ENCODE data around the gene FBXO42. TPM values are rescaled to one million over a fixed set of nuclear protein-coding genes. Genes with fewer than 3 reads are reported as not detected.
A peak's percentile ranks its signal among the peaks of the same experiment; 100 is the strongest.

The FBXO42 gene
- polyA plus RNA-seq, 3 donors = 11.6 to 18.4 (median 16.9) TPM

DNA sequence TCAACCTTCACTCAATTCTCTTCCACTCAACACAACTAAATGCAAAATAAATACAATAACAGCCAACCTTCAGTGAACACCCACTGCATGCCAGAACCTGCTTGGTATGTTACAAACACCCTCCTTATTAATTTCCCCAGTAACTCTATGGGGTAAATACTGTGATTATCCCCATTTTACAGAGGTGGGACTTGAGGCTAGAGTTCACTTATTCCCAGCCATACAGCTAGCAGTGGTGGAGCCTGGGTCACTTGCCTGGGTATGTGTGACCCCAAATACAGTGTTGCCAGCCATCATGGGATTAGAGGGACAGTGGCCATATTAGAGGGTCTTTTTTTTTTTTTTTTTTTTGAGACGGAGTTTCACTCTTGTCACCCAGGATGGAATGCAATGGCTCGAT is 116.9 kb downstream of the FBXO42 start:
- peaks cover 2 to 3% of the 10 kb centered on the region in 2 donors for H3K36me3 Mint-ChIP-seq
- Histone ChIP-seq H3K79me2 (ENCODE audit: insufficient read depth, low read length) (no peaks in the 10 kb centered on the region), H3K4me2 (replicated peaks; ENCODE audit: extremely low read depth, low read length, poor library complexity, severe bottlenecking) (no peak overlapping the region), H3K9ac (ENCODE audit: insufficient read depth, low read length, poor library complexity, severe bottlenecking) (no peak overlapping the region), H3K36me3 (replicated peaks in 1 of 2; ENCODE audit: control insufficient read depth in 1 of 2, insufficient read depth in 2 of 2, low read length in 2 of 2) (no peaks in the 10 kb centered on the region), H3K9me3 (replicated peaks in 1 of 2; ENCODE audit: control insufficient read depth in 1 of 2, insufficient read depth in 1 of 2, low read length in 2 of 2) (no peaks in the 10 kb centered on the region), H2AFZ (ENCODE audit: insufficient read depth, low read depth, low read length, poor library complexity, severe bottlenecking) (no peak overlapping the region), H3K4me1 (ENCODE audit: control insufficient read depth in 1 of 2, insufficient read depth in 2 of 2, low read length in 2 of 2) (peaks cover 16 to 17% of the 10 kb centered on the region in 2 donors), H3K27ac (ENCODE audit: low read depth in 1 of 2, low read length in 2 of 2) (no peak overlapping the region), H3K4me3 (replicated peaks in 1 of 3; ENCODE audit: low read depth in 2 of 3, low read length in 3 of 3) (no peak overlapping the region), H4K20me1 (ENCODE audit: insufficient read depth, low read length) (no peaks in the 10 kb centered on the region), H3K27me3 (ENCODE audit: control insufficient read depth in 2 of 2, insufficient read depth in 2 of 2, low read length in 2 of 2) (no peaks in the 10 kb centered on the region)
- no peaks in the 10 kb centered on the region for H3K27me3 Mint-ChIP-seq (ENCODE audit: low read depth in 3 of 3)
- no peak overlapping the region for H3K4me3 Mint-ChIP-seq
- TF ChIP-seq, protein P1, sequence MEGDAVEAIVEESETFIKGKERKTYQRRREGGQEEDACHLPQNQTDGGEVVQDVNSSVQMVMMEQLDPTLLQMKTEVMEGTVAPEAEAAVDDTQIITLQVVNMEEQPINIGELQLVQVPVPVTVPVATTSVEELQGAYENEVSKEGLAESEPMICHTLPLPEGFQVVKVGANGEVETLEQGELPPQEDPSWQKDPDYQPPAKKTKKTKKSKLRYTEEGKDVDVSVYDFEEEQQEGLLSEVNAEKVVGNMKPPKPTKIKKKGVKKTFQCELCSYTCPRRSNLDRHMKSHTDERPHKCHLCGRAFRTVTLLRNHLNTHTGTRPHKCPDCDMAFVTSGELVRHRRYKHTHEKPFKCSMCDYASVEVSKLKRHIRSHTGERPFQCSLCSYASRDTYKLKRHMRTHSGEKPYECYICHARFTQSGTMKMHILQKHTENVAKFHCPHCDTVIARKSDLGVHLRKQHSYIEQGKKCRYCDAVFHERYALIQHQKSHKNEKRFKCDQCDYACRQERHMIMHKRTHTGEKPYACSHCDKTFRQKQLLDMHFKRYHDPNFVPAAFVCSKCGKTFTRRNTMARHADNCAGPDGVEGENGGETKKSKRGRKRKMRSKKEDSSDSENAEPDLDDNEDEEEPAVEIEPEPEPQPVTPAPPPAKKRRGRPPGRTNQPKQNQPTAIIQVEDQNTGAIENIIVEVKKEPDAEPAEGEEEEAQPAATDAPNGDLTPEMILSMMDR (IDR thresholded peaks at IDR 0.05) = no peak
- intact Hi-C loops (cut with micrococcal nuclease) = no loop called here
- no peak for DNase-seq
- H3K27ac Mint-ChIP-seq = no peak overlapping the region
- peaks cover 0 to 3% (median 0%) of the 10 kb centered on the region in 7 donors for H3K9me3 Mint-ChIP-seq
- H3K4me1 Mint-ChIP-seq = peaks cover 18% of the 10 kb centered on the region
- WGBS (ENCODE audit: insufficient coverage) = no CpG with 5 or more reads among the region's 2 CpGs

DNA sequence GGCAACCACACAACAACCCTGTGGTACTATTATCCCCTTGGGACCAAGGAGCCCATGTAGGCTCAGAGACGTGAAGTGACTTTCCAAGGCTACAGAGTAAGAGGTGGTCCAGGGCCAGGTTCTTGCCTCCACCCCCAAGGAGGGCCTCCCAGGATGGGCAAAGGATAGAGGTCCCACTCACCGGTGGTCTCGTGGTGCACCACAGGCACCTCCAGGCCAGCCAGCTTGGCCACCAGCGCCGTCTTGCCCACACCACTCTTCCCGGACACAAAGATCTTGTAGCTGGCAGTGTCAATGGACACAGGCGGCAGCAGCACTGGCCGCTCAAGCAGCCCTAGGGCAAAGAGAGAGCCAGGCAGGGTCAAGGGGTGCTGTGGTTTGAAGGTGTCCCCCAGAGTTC is 118.8 kb downstream of the FBXO42 start:
- Histone ChIP-seq H4K20me1 (ENCODE audit: insufficient read depth, low read length) (no peaks in the 10 kb centered on the region), H2AFZ (ENCODE audit: insufficient read depth, low read depth, low read length, poor library complexity, severe bottlenecking) (no peak overlapping the region), H3K9ac (ENCODE audit: insufficient read depth, low read length, poor library complexity, severe bottlenecking) (no peak overlapping the region), H3K36me3 (replicated peaks in 1 of 2; ENCODE audit: control insufficient read depth in 1 of 2, insufficient read depth in 2 of 2, low read length in 2 of 2) (no peaks in the 10 kb centered on the region), H3K27ac (ENCODE audit: low read depth in 1 of 2, low read length in 2 of 2) (no peak overlapping the region), H3K79me2 (ENCODE audit: insufficient read depth, low read length) (no peaks in the 10 kb centered on the region), H3K9me3 (replicated peaks in 1 of 2; ENCODE audit: control insufficient read depth in 1 of 2, insufficient read depth in 1 of 2, low read length in 2 of 2) (peaks cover 0 to under 1% of the 10 kb centered on the region in 2 donors), H3K4me3 (replicated peaks in 1 of 3; ENCODE audit: low read depth in 2 of 3, low read length in 3 of 3) (no peak overlapping the region), H3K4me2 (replicated peaks; ENCODE audit: extremely low read depth, low read length, poor library complexity, severe bottlenecking) (no peak overlapping the region), H3K27me3 (ENCODE audit: control insufficient read depth in 2 of 2, insufficient read depth in 2 of 2, low read length in 2 of 2) (peaks cover 3 to 14% of the 10 kb centered on the region in 2 donors), H3K4me1 (ENCODE audit: control insufficient read depth in 1 of 2, insufficient read depth in 2 of 2, low read length in 2 of 2) (peaks cover 16 to 17% of the 10 kb centered on the region in 2 donors)
- Mint-ChIP-seq H3K36me3 (peaks cover 3 to 6% of the 10 kb centered on the region in 2 donors), H3K4me3 (no peak overlapping the region), H3K9me3 (peaks cover 0 to 5% (median 0%) of the 10 kb centered on the region in 7 donors), H3K27ac (peak overlapping the region in 1 of 7 donors; percentile 38), H3K4me1 (peaks cover 22% of the 10 kb centered on the region), H3K27me3 (ENCODE audit: low read depth in 3 of 3) (peaks cover 9 to 14% (median 13%) of the 10 kb centered on the region in 3 donors)
- TF ChIP-seq, protein P1 (IDR thresholded peaks at IDR 0.05) = no peak
- intact Hi-C loops (cut with micrococcal nuclease) = no loop called here
- WGBS (ENCODE audit: insufficient coverage) = 100% methylated on average over 3 of the region's 8 CpGs
- DNase-seq = no peak

All from CD14-positive monocyte (primary cell).